ENCODE results near the gene WRAP53.
A peak's percentile ranks its signal among the peaks of the same experiment; 100 is the strongest.
"Not testable (repeated sequence)": the region's sequence is repeated elsewhere in the genome, so short reads cannot be mapped to it uniquely, and the experiment has no call there.

The WRAP53 gene

GRCh38 chr17:7687908-7688807 is at the start of gene WRAP53:
Gene WRAP53 (plus strand): TSS chr17:7688477. CDS start chr17:7688649, 172 bp downstream.
- DNase-seq (ENCODE audit: low spot score), result peak; percentile 97

GRCh38 chr17:7640783-7641182 is 47.5 kb upstream of the WRAP53 start:
- DNase-seq (ENCODE audit: low spot score), result no peak

GRCh38 chr17:7641635-7642034 is 46.6 kb upstream of the WRAP53 start:
- not testable (repeated sequence) for DNase-seq (ENCODE audit: low spot score)

GRCh38 chr17:7644775-7645174 is 43.5 kb upstream of the WRAP53 start:
- DNase-seq (ENCODE audit: low spot score), result no peak

GRCh38 chr17:7646457-7646856 is 41.8 kb upstream of the WRAP53 start:
- DNase-seq (ENCODE audit: low spot score), result no peak

DNA sequence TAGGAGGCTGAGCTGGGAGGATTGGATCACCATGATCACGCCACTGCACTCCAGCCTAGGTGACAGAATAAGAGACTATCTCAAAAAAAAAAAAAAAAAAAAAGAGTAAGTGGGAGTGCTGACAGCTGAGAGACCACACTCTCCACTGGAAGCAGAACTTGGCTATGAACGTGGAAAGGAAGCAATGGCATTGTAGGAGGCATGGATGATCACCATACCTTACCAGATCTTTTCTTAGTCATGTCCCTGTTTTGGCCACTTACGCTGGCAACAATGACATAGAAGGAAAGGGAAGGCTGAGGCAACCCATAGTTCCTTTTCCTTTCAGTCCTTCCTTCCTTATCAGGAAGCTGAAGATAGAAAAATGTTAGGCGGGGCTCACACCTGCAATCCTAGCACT is 41.3 kb upstream of the WRAP53 start:
- no peak for DNase-seq (ENCODE audit: low spot score)

- peak; percentile 72 for DNase-seq (ENCODE audit: low spot score)
These were observed 37.7 kb upstream of the WRAP53 start, which contains the start of gene ATP1B2 for GRCh38 chr17:7650509-7651096. Gene ATP1B2 (plus strand): TSS chr17:7650926. CDS start chr17:7651519, 593 bp downstream.

GRCh38 chr17:7651097-7651664 is 37.1 kb upstream of the WRAP53 start:
- DNase-seq (ENCODE audit: low spot score), result no peak

- no peak for DNase-seq (ENCODE audit: low spot score)
These were observed 36.5 kb upstream of the WRAP53 start for GRCh38 chr17:7651665-7652387.

DNA sequence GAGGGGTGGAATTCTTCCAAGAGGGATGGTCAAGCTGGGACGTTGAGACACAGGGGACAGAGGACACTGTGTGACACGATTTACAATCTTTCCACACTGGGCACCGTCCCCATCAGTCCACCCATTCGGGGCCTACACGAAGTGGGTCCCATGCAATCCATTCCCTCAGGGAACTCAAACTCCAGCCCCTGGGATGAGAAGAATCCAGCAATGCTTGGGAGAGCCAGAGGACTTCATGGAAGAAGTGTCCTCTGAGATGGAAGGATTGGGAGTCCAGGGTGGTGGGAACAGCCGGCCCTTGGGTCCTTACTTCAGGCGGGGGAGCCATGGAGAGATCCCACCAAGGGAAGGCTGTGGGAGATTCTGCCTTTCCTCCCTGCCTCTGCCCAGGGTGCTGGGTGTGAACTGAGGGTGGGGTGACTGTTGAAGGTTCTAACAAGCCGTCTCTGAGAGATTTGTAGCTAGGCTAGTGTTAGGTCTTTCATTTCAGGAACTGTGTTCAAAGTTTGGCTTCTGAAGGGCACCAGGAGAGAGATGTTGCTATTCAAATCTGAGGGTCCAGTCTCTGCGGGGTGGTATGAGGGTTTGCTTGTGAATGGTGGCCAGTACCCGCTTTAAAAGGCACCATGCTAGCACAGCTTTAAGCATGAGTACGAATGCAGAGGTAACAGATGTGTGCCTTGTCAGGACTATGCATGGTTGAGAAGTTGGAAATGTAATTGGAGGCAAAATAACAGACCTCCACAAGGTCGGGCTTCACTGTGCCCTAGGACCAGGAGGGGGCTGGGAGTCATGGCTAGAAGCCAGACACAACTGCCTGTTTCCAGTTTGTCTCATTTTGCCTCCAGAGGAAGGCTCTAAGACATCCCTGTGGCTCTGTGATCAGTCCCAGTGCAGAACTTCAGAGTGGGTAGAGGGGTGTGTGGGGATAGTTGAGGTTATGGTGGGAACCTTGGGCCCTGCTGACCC is 35.6 kb upstream of the WRAP53 start:
- no peak for DNase-seq (ENCODE audit: low spot score)

- DNase-seq (ENCODE audit: low spot score), result no peak
These were observed 33.3 kb upstream of the WRAP53 start for GRCh38 chr17:7654832-7655540.

- DNase-seq (ENCODE audit: low spot score), result no peak
These were observed 32.8 kb upstream of the WRAP53 start for GRCh38 chr17:7655541-7655840.

DNA sequence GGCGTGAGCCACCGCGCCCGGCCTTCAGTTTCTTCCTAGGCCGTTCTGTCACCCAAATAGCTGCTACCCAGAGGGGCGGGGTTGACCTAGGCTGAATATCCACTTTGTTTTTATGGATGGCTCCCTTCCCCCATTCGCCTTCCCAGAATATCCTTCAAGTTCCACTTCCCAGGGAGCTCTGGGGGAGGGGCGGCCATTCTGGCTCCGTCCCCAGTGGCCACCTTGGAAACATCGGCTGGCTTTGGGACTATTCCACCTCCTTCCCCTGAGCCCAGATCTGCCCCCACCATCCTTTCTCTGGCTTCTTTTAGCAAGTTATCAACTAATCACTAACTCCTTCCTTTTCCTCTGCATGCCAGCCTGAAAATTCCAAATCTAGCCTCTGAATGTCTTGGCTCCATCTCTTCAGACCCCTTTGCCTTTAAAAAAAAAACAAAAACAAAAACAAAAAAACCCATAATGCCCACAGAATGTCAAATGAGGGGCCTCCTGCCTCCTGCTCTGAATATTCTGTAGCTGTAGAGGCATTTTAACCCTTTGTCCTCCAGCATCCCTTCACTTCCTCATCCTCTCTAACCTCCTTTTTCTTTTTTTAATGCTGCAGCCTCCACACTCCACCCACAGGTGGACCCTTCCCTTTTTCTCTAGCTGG is 31.2 kb upstream of the WRAP53 start:
- no peak for DNase-seq (ENCODE audit: low spot score)

- no peak for DNase-seq (ENCODE audit: low spot score)
These were observed 20.4 kb upstream of the WRAP53 start for GRCh38 chr17:7667656-7668406.

GRCh38 chr17:7668482-7668881 is 19.8 kb upstream of the WRAP53 start:
- no peak for DNase-seq (ENCODE audit: low spot score)

DNA sequence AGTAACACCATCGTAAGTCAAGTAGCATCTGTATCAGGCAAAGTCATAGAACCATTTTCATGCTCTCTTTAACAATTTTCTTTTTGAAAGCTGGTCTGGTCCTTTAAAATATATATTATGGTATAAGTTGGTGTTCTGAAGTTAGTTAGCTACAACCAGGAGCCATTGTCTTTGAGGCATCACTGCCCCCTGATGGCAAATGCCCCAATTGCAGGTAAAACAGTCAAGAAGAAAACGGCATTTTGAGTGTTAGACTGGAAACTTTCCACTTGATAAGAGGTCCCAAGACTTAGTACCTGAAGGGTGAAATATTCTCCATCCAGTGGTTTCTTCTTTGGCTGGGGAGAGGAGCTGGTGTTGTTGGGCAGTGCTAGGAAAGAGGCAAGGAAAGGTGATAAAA is 15.0 kb upstream of the WRAP53 start:
- DNase-seq (ENCODE audit: low spot score), result peak; percentile 39

GRCh38 chr17:7674934-7675333 is 13.3 kb upstream of the WRAP53 start:
- no peak for DNase-seq (ENCODE audit: low spot score)

DNA sequence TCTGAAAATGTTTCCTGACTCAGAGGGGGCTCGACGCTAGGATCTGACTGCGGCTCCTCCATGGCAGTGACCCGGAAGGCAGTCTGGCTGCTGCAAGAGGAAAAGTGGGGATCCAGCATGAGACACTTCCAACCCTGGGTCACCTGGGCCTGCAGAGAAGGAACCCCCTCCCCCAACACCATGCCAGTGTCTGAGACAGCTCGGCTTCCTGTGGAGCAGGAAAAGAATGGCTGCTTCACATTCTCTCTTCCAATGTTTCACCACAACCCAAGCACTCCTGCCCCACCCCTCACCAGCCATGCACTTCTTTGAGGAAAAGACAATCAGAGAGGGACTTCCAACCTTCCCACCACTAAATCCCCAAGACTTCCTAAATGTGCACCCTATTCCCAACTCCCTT is 11.7 kb upstream of the WRAP53 start:
- no peak for DNase-seq (ENCODE audit: low spot score)

DNA sequence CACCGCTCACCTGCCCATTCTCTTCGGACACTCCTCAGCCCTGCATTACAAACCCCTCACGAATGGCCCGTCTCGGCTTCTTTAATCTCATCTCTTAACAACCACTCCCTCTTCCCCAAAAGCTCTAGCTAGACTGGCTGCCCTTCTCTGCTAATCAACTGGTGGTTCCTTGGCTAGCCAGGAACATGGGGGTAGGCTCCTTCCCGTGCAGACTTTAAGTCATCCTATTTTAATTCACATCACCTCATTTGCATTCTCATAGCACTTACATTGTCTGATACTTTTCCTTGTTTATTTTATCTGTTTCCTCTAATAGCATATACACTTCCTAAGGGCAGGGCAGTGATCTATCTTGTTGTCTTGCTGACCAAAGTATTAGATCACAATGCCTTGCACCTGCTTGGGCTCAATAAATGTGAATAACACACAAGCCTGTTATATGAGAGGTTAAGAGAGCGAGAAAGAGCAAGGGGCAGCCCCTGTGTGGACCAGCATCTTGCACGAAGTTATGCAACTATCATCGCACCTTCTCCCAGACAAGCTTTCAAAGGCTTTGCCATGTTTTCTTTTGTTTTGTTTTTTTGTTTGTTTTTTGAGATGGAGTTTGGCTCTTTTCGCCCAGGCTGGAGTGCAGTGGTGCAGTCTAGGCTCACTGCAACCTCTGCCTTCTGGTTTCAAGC is 10.7 kb upstream of the WRAP53 start:
- DNase-seq (ENCODE audit: low spot score), result no peak
